DND-41 (cell line): ENCODE data around the gene FUT7.

Experiments
- ATAC-seq: fragments of 200-7000 bp; cut with Tn5 transposase; 3 replicates; pipeline ENCODE4 v1.9.1; 2021; ENCODE audit warnings: low read depth; ENCODE audit not compliant: insufficient read depth
- DNase-seq: peaks from one replicate; pipeline ENCODE4 v3.0.0-alpha.2; 2020
- H2AFZ ChIP-seq: 2 replicates; pipeline ENCODE4 v1.6.0; 2012; ENCODE audit warnings: low read depth, low read length
- H3K27ac ChIP-seq: 2 replicates; pipeline ENCODE4 v1.5.1; 2012; ENCODE audit warnings: low read length, inconsistent platforms
- H3K27me3 ChIP-seq: fragments of 200-600 bp; sonication (generic); 2 replicates; pipeline ENCODE4 v1.6.0; 2012; ENCODE audit warnings: low read length, mild to moderate bottlenecking, inconsistent platforms; ENCODE audit not compliant: insufficient read depth, poor library complexity
- H3K36me3 ChIP-seq: 2 replicates; pipeline ENCODE4 v1.5.1; 2012; ENCODE audit warnings: low read length, inconsistent platforms; ENCODE audit not compliant: insufficient read depth
- H3K4me1 ChIP-seq: 2 replicates; pipeline ENCODE4 v1.5.1; 2012; ENCODE audit warnings: mild to moderate bottlenecking, low read length; ENCODE audit not compliant: insufficient read depth
- H3K4me2 ChIP-seq: 2 replicates; pipeline ENCODE4 v1.6.0; 2012; ENCODE audit warnings: mild to moderate bottlenecking, moderate library complexity, low read length, inconsistent platforms; ENCODE audit not compliant: insufficient read depth
- H3K4me3 ChIP-seq, 2 experiments: fragments of 200-600 bp in 1 of 2; shearing (Covaris generic) in 1 of 2; 2 replicates each; pipeline ENCODE4 v1.5.1; 2012 to 2016; ENCODE audit warnings: inconsistent platforms in 2 of 2, low read length in 2 of 2, mild to moderate bottlenecking in 2 of 2, low read depth in 1 of 2, moderate library complexity in 1 of 2
- H3K79me2 ChIP-seq: 2 replicates; pipeline ENCODE4 v1.6.0; 2012; ENCODE audit warnings: low read length, inconsistent platforms; ENCODE audit not compliant: insufficient read depth
- H3K9ac ChIP-seq: 2 replicates; pipeline ENCODE4 v1.6.0; 2012; ENCODE audit warnings: low read depth, mild to moderate bottlenecking, inconsistent platforms, low read length, moderate library complexity
- H3K9me3 ChIP-seq: 2 replicates; pipeline ENCODE4 v1.5.1; 2012; ENCODE audit warnings: low read length, moderate library complexity, mild to moderate bottlenecking, inconsistent platforms; ENCODE audit not compliant: insufficient read depth, severe bottlenecking
- H4K20me1 ChIP-seq: 2 replicates; pipeline ENCODE4 v1.6.0; 2012; ENCODE audit warnings: low read length; ENCODE audit not compliant: insufficient read depth
- EZH2 ChIP-seq: IDR thresholded peaks from 3 replicates; pipeline ENCODE4 v1.6.1; 2012; ENCODE audit warnings: borderline replicate concordance, low read depth, mild to moderate bottlenecking, moderate library complexity, low read length, inconsistent platforms; ENCODE audit not compliant: severe bottlenecking
- TF ChIP-seq, protein P1 (sequence below): IDR thresholded peaks from 2 replicates; pipeline ENCODE4 v1.5.1; 2012; ENCODE audit warnings: borderline replicate concordance, low read length, moderate library complexity, mild to moderate bottlenecking; ENCODE audit not compliant: poor library complexity, severe bottlenecking; ENCODE audit errors: extremely low read depth

The FUT7 gene

DNA sequence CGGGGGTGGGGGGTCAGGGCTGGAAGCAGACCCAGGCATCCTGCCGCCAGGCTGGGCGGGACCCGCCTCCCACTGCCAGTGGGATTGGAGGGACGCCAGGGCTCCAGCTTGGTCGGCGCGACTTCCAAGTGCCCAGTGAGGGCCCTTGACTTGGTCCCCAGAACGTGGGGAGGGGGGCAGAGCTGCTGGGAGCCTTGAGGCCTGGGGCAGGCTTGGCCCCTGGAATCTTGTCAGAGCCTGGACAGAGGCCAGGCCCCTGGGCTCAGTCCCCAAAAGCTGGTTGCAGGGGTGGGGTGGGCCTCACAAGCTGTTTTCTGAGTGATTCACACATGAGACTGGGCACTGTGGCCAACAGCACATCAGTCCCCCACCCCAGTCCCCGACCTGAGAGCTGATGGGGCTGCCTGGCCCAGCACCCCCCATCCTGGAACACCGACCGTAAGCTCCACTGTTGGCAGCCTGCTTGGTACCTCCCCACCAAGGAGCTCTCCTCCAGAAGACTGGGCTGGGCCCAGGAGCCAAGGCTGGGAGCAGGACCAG is 36.0 kb downstream of the FUT7 start:
- H3K9ac ChIP-seq, result no peak overlapping the region
- peaks cover 16% of the 10 kb centered on the region for H3K4me1 ChIP-seq
- H3K9me3 ChIP-seq, result no peaks in the 10 kb centered on the region
- H3K36me3 ChIP-seq, result peaks cover 12% of the 10 kb centered on the region
- ATAC-seq (no peak), DNase-seq (no peak)
- no peak overlapping the region for H3K4me3 ChIP-seq
- no peak for TF ChIP-seq EZH2
- TF ChIP-seq, protein P1, sequence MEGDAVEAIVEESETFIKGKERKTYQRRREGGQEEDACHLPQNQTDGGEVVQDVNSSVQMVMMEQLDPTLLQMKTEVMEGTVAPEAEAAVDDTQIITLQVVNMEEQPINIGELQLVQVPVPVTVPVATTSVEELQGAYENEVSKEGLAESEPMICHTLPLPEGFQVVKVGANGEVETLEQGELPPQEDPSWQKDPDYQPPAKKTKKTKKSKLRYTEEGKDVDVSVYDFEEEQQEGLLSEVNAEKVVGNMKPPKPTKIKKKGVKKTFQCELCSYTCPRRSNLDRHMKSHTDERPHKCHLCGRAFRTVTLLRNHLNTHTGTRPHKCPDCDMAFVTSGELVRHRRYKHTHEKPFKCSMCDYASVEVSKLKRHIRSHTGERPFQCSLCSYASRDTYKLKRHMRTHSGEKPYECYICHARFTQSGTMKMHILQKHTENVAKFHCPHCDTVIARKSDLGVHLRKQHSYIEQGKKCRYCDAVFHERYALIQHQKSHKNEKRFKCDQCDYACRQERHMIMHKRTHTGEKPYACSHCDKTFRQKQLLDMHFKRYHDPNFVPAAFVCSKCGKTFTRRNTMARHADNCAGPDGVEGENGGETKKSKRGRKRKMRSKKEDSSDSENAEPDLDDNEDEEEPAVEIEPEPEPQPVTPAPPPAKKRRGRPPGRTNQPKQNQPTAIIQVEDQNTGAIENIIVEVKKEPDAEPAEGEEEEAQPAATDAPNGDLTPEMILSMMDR, result no peak
- peaks cover 2% of the 10 kb centered on the region for H3K27me3 ChIP-seq
- H3K27ac ChIP-seq, result no peak overlapping the region
- peaks cover 26% of the 10 kb centered on the region for H4K20me1 ChIP-seq
- H3K79me2 ChIP-seq, result peaks cover 16% of the 10 kb centered on the region
- H2AFZ ChIP-seq, result no peak overlapping the region
- no peak overlapping the region for H3K4me2 ChIP-seq

DNA sequence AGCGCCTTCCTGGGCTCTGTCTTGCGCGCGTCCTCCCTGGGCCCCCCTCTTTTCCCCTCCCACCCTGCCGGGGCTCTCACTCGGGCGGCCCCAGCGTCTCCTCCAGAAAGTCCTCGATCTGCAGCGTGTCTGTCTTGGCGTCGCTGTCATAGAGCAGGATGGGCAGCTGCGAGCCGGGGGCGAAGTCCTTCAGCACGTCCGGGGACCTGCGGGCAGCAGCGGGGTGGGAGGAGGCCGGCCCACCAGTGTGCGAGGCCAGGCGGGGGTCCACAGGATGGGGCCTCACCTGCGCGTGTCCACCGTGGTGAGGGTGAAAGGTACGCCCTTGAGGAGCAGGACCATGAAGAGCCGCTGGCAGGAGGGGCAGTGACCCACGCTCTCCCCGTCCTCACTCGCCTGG is 36.5 kb downstream of the FUT7 start:
- ATAC-seq (no peak), DNase-seq (no peak)
- Histone ChIP-seq H2AFZ (no peak overlapping the region), H3K9me3 (no peaks in the 10 kb centered on the region), H3K36me3 (peaks cover 12% of the 10 kb centered on the region), H3K27ac (no peak overlapping the region), H3K4me2 (no peak overlapping the region), H3K4me3 (no peak overlapping the region), H3K27me3 (peaks cover 2% of the 10 kb centered on the region), H3K79me2 (peaks cover 16% of the 10 kb centered on the region), H4K20me1 (peaks cover 26% of the 10 kb centered on the region), H3K4me1 (peaks cover 16% of the 10 kb centered on the region), H3K9ac (no peak overlapping the region)
- no peak for TF ChIP-seq EZH2

DNA sequence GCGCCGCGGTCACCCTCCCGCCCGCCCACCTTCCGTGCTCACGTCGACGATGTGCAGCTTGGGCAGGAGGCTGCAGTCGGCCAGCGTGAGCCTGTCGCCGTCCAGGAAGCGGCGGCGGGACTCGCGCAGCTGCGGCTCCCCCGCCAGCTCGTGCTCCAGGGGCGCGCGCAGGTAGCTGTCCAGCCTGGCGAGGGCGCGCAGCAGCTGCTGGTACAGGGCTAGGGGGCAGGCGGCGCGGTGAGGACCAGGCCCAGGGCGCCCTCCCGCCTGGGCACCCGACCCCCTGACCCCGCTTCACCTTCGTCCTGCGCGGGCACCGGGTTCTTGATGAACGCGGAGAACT is 37.0 kb downstream of the FUT7 start:
- H3K9me3 ChIP-seq, result no peaks in the 10 kb centered on the region
- ATAC-seq (no peak), DNase-seq (no peak)
- H3K4me1 ChIP-seq, result peaks cover 16% of the 10 kb centered on the region
- no peak overlapping the region for H3K4me2 ChIP-seq
- H3K9ac ChIP-seq, result no peak overlapping the region
- H3K4me3 ChIP-seq, result no peak overlapping the region
- no peak overlapping the region for H3K27ac ChIP-seq
- H4K20me1 ChIP-seq, result peaks cover 26% of the 10 kb centered on the region
- no peak for TF ChIP-seq EZH2
- TF ChIP-seq, protein P1, result no peak
- peaks cover 16% of the 10 kb centered on the region for H3K79me2 ChIP-seq
- no peak overlapping the region for H2AFZ ChIP-seq
- peaks cover 2% of the 10 kb centered on the region for H3K27me3 ChIP-seq
- H3K36me3 ChIP-seq, result peaks cover 12% of the 10 kb centered on the region

DNA sequence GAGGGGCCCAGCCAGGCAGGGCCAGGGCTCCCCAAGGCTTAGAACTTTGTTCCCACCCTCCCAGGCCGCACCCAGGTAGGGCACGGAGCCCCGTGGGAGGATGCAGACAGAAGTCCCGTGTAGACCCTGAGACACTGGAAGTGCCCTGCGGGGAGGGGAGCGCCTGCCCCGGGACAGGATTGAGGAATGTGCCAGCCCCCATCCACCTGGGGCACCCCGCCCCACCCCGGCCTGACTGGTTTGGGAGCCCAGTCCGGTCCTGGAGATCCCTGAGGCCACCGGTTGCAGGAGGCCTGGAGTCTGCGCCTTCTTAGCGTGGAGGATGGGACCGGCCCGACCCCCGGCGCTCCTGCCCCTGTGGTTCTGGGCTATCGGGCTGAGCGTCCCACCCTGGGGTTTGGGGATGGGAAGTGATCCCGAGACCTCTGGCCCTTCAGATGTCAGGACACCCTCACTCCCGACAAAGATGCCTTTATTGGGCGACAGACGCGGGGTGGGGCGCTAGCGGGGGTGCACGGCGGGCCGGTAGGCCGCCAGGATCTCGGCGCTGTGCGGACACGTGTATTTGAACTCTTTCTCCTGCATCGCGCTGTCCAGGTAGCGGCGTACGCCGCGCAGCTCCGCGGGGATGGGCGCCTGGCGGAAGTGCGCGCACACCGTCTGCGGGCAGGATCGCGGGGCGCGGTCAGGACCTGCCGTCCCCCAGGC is 37.6 kb downstream of the FUT7 start:
- H4K20me1 ChIP-seq, result peaks cover 26% of the 10 kb centered on the region
- no peak overlapping the region for H3K4me2 ChIP-seq
- H3K4me3 ChIP-seq, result no peak overlapping the region
- no peak overlapping the region for H2AFZ ChIP-seq
- peaks cover 16% of the 10 kb centered on the region for H3K4me1 ChIP-seq
- peaks cover 16% of the 10 kb centered on the region for H3K79me2 ChIP-seq
- H3K27me3 ChIP-seq, result peaks cover 2% of the 10 kb centered on the region
- peaks cover 12% of the 10 kb centered on the region for H3K36me3 ChIP-seq
- no peaks in the 10 kb centered on the region for H3K9me3 ChIP-seq
- no peak overlapping the region for H3K27ac ChIP-seq
- 0 out of 2 replicates have a peak overlapping the region, but pooled peaks have one; percentile 88 for H3K9ac ChIP-seq
- DNase-seq (no peak), ATAC-seq (no peak)
- TF ChIP-seq, protein P1, result no peak
- no peak for TF ChIP-seq EZH2
